Esophagus squamous epithelium (tissue), 4 donors: ENCODE data around the gene MYO9A.

Experiments
- POLR2A ChIP-seq, 4 donors: fragments of 450-650 bp; IDR thresholded peaks; one replicate each; pipeline ENCODE4 v1.6.1; 2017; ENCODE audit warnings: antibody characterized with exemption in 4 of 4, mild to moderate bottlenecking in 4 of 4, moderate library complexity in 3 of 4
- TF ChIP-seq, protein P1 (sequence below), 6 experiments: fragments of 450-650 bp in 4 of 6; fragments of 200-600 bp in 2 of 6; sonication (generic) in 2 of 6; IDR thresholded peaks; one replicate each; pipeline ENCODE4 v1.5.1; 2016 to 2019; ENCODE audit warnings: antibody characterized with exemption in 6 of 6, mild to moderate bottlenecking in 4 of 6, moderate library complexity in 4 of 6

DNA sequence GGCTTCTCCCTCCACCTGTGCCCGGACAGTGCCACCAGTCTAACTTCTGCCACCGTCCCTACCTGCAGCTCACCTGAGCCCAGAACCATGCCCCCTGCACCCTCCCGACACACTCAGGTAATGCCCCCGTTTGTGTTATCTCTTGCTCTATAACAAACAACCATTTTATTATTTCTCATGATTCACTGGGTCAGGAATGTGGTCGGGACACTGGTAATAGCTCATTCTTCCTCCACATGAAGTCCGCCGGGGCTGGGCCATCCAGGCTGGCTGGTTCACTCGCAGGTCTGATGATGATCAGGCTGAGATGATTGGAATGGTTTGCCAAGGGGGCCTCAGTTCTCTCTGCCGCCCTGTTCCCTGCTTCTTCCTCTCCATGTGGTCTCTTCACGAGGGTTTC lies 327.9 kb downstream of the MYO9A start:
- no peak for TF ChIP-seq POLR2A (IDR thresholded peaks at IDR 0.05)
- TF ChIP-seq, protein P1, sequence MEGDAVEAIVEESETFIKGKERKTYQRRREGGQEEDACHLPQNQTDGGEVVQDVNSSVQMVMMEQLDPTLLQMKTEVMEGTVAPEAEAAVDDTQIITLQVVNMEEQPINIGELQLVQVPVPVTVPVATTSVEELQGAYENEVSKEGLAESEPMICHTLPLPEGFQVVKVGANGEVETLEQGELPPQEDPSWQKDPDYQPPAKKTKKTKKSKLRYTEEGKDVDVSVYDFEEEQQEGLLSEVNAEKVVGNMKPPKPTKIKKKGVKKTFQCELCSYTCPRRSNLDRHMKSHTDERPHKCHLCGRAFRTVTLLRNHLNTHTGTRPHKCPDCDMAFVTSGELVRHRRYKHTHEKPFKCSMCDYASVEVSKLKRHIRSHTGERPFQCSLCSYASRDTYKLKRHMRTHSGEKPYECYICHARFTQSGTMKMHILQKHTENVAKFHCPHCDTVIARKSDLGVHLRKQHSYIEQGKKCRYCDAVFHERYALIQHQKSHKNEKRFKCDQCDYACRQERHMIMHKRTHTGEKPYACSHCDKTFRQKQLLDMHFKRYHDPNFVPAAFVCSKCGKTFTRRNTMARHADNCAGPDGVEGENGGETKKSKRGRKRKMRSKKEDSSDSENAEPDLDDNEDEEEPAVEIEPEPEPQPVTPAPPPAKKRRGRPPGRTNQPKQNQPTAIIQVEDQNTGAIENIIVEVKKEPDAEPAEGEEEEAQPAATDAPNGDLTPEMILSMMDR (IDR thresholded peaks at IDR 0.05), result no peak
